Measurements from ENCODE around the gene CTTNBP2NL. TPM values are rescaled to one million over a fixed set of nuclear protein-coding genes. Genes with fewer than 3 reads are reported as not detected.

CTTNBP2NL gene
- total and polyA plus RNA-seq, 7 donors, result 1.2 to 9.4 (median 4.7) TPM

DNA sequence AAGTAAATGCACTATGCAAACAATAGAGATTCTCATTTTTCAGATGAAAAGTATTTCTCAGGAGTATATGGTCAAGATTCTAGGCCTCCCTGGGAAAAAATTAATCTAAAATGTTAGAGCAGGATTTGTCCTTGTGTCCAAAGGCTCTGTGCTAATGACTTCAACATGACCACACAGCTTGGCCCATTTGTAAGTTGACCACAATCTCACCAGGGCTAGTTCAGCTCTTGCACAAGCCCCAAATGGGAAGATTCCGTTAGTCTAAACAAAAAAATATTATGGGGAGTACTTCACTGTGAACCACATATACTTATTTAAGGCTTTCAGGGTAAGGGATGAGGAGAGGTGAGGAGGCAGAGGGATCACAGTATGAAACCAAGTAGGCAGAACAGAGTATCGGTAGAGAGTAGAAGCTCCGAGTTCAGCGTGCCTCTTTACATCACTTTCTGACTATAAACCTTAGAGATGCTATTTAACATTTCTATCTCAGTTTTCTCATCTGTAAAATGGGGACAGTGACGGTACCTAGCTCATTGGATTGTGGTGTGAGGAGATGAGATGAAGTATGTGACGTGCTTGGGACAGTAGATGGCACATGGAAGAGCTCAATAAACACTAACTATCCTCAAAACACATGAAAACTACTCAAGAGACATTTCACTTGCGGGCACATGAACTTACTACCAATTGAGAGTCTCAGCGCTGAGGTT, 37.8 kb upstream of the CTTNBP2NL start:
- H3K4me1 ChIP-seq, result no peaks in the 10 kb centered on the region
- ATAC-seq (no peak), DNase-seq (no peak)
- no peaks in the 10 kb centered on the region for H3K36me3 ChIP-seq (ENCODE audit: insufficient read depth in 1 of 2, low read depth in 1 of 2)
- H3K27me3 ChIP-seq (ENCODE audit: insufficient read depth in 3 of 3, low read length in 2 of 3), result no peaks in the 10 kb centered on the region
- 85 to 89% (median 89%) methylated on average over 8 of the region's 8 CpGs for WGBS, 3 donors
- intact Hi-C loops (cut with DNase I), result no loop called here
- no peak overlapping the region for H3K27ac ChIP-seq
- no peak overlapping the region for H3K4me3 ChIP-seq
- no peak for TF ChIP-seq CTCF (IDR thresholded peaks at IDR 0.05)
- no peaks in the 10 kb centered on the region for H3K9me3 ChIP-seq

DNA sequence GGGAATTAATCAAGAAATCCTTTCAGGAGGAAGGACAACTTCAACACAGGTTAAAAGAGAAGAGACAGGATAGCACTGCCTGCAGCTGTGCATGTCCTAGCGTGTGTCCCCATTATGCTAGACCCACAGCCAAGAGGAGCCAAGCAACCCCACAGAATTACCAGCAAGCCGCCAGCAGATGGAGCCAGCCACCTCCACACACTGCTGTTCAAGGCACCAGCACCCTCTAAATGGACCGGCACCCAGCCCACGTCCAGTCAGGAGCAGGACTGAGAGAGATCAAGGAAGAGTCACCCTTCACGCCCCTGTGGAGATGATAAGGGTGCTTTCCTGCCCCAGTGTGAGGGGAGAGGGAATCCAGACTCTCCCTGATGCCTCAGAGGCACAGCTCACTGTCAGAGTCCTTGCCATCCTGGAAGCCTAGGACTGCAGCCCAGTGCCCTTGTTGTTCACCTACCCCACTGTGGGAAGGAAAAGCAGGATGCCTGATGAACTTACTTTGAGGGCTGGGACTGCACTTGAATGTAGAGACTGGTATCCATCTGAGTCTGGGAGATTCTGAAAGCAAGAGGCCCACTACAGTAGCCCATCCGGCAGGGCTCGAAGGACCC, 37.1 kb upstream of the CTTNBP2NL start:
- H3K4me3 ChIP-seq, result no peak overlapping the region
- no peaks in the 10 kb centered on the region for H3K36me3 ChIP-seq (ENCODE audit: insufficient read depth in 1 of 2, low read depth in 1 of 2)
- H3K27me3 ChIP-seq (ENCODE audit: insufficient read depth in 3 of 3, low read length in 2 of 3), result no peaks in the 10 kb centered on the region
- no peaks in the 10 kb centered on the region for H3K9me3 ChIP-seq
- H3K27ac ChIP-seq, result no peak overlapping the region
- DNase-seq, result peak; percentile 84 to 86
- no peaks in the 10 kb centered on the region for H3K4me1 ChIP-seq
- intact Hi-C loops (cut with DNase I), result no loop called here
- TF ChIP-seq CTCF (IDR thresholded peaks at IDR 0.05), result peak; percentile 58
- ATAC-seq, result peak; percentile 68 to 86 (median 80)
- 38 to 45% (median 39%) methylated on average over 7 of the region's 7 CpGs for WGBS, 3 donors

DNA sequence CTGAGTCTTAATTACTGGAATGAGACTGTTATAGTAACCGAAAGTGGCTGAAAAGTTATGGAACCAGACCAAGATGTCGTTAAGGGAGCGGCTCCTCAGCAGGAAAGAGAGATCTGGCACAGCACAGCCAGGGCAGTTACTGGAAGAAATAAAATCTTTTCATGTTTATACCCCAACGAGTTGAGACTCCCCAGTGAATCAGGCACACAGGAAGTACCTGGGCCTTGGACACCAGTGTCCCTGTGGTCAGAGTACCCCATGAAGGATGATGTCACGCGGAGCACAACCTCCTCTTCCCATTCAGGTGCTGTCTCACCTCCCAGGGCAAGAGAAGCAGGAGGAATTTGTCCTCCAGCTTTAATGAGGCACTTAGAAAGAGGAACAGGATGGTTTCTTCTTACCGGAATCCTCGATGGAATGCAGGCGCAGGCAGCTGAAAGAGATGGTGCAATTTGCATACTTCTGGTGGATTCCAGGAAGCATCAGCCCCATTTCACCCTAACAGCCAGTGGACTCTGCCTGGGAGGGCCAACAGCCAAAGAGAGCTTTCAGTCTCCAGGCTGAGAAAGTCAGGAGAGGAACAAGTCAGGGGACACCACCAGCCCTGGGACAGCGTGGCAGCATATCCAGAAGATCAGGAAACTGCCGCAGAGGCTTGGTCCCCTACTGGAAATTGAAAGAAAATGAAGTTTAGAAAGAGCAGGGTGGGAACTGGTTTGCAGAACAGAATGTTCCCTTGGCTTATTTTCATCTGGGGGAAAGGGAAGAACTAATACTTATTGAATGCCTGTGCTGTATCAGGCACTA, 35.9 kb upstream of the CTTNBP2NL start:
- peak overlapping the region; percentile 29 for H3K4me3 ChIP-seq
- DNase-seq (peak; percentile 75 to 83), ATAC-seq (peak; percentile 42 to 73 (median 72))
- TF ChIP-seq CTCF (IDR thresholded peaks at IDR 0.05), result no peak
- intact Hi-C loops (cut with DNase I), result loop anchor here in 1 of 2 donors (10.0 kb wide), 1 partner anchor 575 kb away; no protein-coding TSS in a partner anchor
- 32 to 39% (median 34%) methylated on average over 11 of the region's 11 CpGs for WGBS, 3 donors
- H3K36me3 ChIP-seq (ENCODE audit: insufficient read depth in 1 of 2, low read depth in 1 of 2), result no peaks in the 10 kb centered on the region
- H3K9me3 ChIP-seq, result no peaks in the 10 kb centered on the region
- H3K27me3 ChIP-seq (ENCODE audit: insufficient read depth in 3 of 3, low read length in 2 of 3), result no peaks in the 10 kb centered on the region
- H3K27ac ChIP-seq, result peak overlapping the region; percentile 54
- H3K4me1 ChIP-seq, result no peaks in the 10 kb centered on the region

DNA sequence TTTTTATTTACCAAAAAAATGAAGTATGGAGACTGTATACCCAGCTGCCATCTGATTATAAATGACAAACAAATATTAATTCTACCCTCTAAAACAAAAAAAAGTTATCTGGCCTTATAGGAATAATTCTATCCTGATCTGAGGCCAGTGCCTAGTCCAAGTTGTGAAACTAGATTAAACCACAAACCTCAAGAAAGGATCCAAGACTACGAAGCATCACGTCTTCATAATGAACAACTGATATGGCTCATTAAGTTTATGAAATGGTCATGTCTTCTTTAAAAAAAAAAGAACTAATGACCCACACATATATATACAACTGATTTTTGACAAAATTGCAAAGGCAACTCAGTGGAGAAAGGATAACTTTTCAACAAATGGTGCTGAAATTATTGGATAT, 32.4 kb upstream of the CTTNBP2NL start:
- Histone ChIP-seq H3K4me1 (no peaks in the 10 kb centered on the region), H3K36me3 (ENCODE audit: insufficient read depth in 1 of 2, low read depth in 1 of 2) (no peaks in the 10 kb centered on the region), H3K9me3 (no peaks in the 10 kb centered on the region), H3K27me3 (ENCODE audit: insufficient read depth in 3 of 3, low read length in 2 of 3) (no peaks in the 10 kb centered on the region), H3K4me3 (no peak overlapping the region), H3K27ac (no peak overlapping the region)
- WGBS, 3 donors, result 78 to 90% (median 79%) methylated on average over 2 of the region's 2 CpGs
- no peak for TF ChIP-seq CTCF (IDR thresholded peaks at IDR 0.05)
- DNase-seq (no peak), ATAC-seq (no peak)
- intact Hi-C loops (cut with DNase I), result loop anchor here in 1 of 2 donors (10.0 kb wide), 1 partner anchor 579 kb away; no protein-coding TSS in a partner anchor
